ENCODE results near the gene ITPR1.

ITPR1 gene

DNA sequence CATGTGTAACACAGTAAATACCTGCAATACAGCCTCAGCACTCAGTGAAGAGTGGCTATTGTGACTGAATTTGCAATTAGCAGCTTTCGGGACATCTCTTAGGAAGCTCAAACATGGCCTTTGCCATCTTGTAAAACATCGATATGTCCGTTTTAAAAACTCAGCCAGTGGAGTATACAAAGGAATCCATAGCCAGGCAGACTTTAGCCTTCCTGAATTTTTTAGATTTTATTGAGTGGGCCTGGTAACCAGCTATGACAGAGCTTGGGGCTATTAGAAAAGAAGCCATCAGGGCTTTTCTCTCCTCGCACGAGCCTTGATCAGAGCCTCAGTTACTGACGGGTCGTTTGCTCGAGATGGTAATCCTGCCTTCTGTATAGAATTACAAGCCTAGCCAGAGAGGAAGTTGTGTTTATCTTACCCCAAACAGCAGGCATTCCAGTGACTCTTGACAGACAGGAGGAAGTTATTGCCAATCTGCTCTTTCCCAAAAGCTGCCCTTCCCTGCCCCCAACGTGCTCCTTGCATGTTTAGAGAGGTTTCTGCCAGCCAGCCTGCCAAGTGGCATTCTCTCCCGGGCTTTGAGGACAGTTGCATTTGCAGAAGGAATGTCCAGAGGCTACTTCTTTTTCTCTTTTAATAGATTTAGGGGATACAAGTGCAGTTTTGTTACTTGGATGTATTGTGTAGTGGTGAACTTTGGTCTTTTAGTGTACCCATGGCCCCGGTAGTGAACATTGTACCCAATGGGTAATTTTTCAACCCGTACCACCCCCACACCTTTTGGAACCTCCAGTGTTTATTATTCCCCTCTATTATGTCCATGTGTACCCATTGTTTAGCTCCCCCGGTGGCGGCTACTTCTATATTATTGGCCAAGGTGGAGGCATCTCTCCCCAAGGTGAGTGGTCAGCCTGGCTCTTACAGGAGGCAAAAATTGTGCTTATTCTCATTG is 40.6 kb downstream of the ITPR1 start:
- ATAC-seq (no peak), DNase-seq (no peak)

DNA sequence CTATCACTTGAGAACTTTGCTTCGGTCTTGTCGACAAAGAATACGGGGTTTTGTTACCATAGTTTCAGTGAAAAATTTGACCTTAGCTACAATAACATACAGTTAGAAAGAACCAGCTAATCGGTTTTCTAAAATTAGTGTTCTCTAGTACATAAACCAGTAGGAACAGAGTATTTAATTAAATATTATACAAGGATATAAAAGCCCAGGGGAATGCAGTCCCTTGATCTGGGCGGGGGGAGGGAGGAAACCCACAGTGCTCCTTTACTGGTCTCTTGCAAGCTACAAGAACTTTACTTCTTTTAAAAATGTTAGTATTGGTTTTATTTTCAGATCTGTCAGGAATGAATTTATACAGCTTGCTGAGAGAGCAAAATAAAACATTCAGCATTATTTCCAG is 41.8 kb downstream of the ITPR1 start:
- ATAC-seq (no peak), DNase-seq (no peak)

DNA sequence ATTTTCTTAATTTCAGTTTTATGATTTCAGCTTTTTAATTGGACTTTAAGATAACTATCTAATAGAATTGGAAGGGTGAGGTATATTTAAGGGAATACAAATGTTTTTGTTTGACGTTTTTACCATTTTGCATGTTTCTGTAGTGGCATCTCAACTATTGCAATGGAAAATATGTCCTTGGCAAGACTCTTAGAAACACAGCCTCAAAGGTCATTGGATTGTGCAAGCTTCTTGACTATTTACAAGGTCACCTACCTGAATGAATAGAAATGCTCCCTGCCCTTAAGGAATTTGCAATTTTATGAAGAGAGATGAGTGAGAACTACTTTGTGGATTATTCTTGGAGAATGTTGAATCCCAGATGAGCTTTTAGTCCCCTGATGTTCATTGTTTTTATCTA is 43.1 kb downstream of the ITPR1 start:
- ATAC-seq (no peak), DNase-seq (no peak)

DNA sequence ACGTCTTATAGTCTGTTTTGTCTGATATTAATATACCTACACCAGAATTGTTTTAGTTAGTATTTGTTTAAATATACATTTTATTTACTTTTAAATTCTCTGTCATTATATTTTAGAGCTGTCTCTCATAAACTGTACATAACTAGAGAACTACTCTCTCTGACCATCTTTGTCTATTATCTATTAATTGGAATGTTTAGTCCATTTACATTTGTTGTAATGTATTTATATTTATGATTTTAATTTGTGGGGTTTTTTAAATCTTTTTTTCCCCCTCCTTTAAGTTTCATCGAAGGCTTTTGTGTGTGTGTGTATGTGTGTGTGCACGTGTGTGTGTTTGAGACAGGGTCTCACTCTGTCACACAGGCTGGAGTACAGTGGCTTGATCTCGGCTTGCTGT is 47.1 kb downstream of the ITPR1 start:
- DNase-seq (no peak), ATAC-seq (no peak)

DNA sequence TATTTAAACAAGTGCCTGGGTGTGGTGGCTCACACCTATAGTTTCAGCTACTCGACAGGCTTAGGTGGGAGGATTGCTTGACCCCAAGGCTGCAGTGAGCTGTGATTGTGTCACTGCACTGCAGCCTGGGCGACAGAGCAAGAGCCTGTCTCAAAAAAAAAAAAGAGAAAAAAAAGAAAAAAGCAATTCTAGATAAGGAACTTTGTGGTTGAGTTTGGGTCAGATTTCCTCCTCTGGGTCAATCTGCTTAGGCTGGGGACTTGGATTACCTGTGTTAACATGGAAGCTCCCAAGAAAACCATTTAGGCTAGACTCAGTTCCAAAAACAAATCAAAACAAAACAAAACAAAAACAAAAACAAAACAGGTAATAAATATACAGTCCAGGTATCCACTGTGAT is 50.0 kb downstream of the ITPR1 start:
- ATAC-seq (no peak), DNase-seq (no peak)

DNA sequence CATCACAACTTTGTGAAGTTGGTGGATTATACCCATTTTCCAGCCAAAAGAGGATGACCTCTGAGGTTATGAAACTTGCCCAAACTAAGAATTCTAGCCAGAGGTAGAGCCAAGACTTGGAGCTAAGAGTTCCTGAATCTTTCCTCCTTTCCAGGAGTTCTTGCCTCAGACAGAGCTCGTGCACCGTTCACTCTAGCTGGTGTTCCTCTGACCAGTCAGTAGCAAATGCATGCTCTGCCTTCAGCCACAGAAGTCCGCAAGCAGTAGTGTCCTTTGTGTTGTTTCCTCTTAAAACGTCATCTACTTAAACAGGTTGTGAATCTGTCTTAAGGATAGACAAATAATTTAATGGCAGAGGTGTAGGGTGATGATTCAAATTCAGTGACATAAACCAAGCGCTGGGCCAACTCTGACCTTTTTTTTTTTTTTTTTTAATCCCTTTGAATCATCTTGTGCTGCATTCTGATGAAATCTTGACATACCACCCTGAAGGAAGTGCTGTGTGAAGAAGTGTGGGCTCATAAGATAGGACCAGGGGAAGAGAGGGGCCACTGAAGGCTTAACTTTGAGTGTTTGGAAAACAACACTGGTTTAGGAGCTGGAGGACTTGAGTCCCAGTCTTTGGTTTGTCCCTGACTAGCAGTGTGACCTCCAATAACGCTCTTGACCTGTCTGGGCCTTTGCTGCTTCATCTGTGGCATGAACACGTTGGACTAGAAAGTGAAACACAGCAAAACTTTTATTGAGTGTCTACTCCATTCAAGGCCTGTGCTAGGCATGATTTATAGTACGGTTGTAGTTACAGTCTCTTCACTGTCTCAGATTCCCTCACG is 53.4 kb downstream of the ITPR1 start:
- ATAC-seq (peak; percentile 75), DNase-seq (no peak)

DNA sequence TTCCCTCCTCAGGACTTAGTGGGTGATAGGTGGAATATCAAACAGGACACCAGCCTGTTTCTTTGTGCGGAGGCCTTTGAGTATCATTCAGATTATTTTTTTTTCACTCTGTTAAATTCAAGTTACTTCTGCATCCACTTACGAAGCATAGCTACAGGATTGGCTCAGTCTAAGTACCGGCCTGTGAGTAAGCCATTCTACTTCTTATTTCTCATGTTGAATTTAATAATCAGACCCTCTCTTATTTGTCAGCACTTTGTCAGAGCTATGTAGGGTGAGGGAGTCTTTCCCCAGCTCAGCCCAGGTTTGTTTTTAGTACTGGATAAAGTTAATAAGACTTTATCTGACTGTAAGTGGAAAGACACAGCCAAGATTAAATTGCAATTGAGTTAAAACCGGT is 54.7 kb downstream of the ITPR1 start:
- DNase-seq, result no peak

DNA sequence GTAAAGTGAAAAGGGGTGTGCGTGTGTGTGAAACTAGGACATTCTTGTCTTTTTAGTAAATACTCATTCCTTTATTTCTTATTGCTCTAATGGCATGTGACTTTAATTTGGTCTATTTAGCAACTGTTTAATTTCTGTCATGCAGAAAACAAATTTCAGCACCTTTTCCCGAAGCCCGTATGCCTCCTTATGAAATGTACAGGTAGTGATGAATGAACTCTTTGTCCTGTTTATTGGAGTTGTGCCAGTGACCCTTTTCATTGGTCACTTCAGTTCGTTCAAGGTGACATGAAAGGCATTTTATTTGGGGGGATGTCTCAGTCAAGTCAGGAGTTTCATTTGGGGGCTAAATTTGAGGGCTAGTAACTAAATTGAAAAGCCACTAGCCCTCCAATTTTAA is 55.2 kb downstream of the ITPR1 start:
- DNase-seq (no peak), ATAC-seq (no peak)

More for the DNA sequence above, 54.7 kb downstream of the ITPR1 start:
- no peak for ATAC-seq

DNA sequence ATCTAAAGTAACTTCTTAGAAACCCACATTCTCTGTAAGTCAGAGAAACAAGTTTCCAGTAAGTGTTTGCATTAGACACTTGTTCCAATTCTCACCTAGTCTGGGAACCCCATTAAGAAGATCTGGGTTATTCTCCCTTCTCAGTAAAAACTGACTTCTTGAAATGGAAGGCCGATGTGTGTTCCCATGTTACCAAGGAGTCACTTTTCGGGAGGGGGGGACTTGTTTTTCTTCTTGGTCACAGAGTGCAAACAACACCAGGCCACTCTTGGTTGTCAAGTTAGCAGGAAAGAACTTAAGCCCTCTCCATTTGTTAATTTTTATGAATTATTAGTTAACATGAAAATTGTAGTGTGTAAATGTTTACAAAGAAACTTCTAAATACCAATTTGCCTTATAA is 55.6 kb downstream of the ITPR1 start:
- DNase-seq, result no peak
- ATAC-seq, result no peak

DNA sequence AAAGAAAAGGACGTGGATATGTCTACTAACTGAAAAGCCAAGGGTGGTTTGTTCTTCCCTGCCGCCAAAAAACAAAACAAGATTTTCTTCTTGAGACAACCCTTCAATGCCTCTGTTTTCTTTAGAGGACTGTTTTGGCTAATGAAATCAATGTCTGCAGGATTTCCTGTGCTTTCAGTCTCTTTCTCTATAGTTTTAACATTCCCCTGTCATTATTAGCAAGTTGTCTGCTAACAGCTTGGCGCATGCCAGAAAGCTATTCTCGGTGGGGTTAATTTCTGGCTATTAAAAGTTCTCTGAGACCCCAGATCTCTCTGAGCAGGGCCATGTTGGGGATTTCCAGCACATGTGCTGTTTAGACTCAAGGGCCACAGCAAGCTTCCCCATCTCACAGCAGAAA is 56.7 kb downstream of the ITPR1 start:
- no peak for DNase-seq
- no peak for ATAC-seq

DNA sequence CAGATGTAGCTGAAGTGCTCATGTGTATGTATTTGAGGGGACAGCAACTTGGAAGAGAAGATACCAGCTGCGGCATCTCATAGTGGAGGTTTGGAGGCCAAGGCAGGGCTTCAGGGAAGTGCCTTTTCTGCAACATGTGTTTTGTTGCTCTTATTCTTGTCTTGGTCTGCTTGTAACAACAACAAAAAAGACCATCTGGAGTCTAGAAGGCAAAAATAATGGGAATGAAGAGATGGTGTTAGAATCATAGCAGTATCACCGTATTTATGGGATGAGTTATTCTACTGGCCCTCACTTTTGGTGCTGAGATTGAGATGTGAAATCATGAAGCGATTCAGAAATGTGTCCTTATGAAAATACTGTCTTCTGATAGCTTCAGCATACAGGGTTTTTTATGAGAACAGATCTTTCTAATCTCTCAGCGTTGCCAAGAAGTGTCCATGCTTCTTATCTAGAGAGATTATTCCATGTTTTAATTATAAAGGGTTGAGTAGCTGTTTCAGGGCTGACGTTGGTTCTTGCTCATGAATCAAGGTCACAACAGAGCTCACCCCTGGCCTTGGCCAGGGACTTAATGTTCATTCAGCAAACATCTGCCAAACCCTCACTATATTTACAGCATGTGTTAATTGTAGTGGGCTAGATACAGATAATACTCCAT is 58.0 kb downstream of the ITPR1 start:
- no peak for ATAC-seq
- DNase-seq, result no peak

DNA sequence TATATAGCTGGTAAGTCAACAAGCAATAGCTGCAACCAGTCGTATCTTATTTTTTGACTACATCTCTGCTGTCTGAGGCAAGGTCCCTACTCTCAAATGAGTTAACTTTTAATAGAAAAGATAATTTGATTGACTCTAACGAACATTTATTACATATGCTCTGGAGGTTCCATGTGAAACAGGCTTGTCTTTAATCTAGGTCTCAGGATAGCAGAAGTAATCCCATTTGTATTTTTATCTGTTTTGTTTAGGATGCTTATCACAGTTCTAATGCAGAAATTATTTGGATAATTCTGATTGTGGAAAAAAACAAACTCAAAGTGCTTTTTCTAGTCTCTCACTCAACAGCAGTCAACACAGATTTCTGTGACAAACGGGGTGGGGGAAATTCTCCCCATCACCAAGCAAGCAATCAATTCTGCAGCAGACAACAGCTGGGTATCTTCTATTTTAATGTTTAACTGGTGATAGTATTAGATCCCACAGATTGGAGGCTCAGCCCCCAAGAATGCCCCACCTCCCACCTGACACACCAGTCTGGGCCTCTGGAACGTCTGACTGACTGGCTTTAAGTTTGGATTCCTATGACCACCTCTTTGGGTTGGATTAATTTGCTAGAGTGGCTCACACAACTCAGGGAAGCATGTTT is 58.8 kb downstream of the ITPR1 start:
- ATAC-seq (no peak), DNase-seq (no peak)

DNA sequence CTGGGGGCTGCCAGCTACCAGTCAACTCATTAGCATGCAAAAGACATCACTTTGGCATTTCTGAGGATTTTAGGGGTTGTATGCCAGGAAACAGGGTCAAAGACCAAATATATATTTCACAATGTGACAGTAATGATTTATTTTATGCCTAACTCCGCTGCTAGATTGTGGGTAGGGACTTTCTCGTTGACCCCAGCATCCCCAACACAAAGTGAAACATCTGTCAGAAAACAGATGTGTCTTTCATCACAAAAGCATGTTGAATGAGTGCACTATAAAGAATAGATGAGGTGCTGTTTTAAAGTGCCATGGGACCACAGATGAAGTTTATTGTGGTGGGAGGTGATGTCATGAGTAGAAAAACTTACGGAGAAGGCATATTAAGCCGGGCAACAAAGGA is 59.7 kb downstream of the ITPR1 start:
- ATAC-seq (no peak), DNase-seq (no peak)

DNA sequence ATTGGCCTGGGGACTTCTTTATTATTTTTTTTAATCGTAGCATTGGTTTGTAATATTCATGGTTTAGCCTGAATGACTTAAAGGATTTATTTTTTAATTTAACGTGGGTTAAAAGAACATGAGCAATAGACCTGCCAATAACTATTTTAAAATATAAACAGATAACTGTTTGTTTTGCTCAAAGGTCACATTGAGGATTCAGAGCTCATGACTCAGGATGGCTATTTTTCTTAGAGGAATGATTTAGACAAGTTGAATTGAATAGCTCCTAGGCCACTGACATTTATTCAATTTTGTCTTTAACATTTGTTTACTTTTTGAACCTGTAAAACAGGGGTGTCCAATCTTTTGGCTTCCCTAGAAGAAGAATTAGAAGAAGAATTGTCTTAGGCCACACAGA is 68.5 kb downstream of the ITPR1 start:
- DNase-seq, result no peak
- no peak for ATAC-seq

DNA sequence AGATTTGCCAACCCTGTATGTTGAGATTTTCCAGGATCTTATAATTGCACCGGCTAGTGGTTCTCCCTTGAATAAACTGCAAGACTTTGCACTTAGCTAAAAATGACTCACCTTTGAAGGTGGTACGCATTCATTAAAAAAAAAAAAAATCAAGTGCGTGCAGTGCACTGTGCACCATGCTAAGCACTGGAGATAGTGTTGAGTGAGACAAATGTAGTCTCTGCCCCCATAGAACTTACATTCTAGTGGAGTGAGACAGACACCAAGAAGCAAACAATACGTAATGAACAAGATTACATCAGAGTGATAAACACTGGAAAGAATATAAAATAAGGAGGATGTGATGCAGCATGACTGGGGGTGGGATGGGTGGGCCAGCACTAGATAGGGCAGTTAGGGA is 69.4 kb downstream of the ITPR1 start:
- ATAC-seq (no peak), DNase-seq (no peak)

DNA sequence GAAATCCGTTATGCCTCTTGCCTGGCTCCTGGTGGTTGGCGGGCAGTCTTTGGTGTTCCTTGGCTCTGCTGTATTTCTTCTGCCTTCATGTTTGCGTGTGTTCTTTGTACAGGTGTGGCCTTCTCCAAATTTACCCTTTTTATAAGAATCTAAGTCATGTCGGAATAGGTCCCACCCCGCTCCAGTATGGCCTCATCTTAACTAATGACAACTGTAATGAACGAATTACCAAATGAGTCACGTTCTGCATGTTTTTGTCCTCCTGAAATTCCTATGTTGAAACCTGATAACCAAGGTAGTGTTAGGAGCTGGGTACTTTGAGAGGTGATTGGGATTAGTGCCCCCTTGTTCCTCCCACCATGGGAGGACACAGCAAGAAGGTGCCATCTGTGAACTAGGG is 71.1 kb downstream of the ITPR1 start:
- no peak for DNase-seq
- ATAC-seq, result no peak

DNA sequence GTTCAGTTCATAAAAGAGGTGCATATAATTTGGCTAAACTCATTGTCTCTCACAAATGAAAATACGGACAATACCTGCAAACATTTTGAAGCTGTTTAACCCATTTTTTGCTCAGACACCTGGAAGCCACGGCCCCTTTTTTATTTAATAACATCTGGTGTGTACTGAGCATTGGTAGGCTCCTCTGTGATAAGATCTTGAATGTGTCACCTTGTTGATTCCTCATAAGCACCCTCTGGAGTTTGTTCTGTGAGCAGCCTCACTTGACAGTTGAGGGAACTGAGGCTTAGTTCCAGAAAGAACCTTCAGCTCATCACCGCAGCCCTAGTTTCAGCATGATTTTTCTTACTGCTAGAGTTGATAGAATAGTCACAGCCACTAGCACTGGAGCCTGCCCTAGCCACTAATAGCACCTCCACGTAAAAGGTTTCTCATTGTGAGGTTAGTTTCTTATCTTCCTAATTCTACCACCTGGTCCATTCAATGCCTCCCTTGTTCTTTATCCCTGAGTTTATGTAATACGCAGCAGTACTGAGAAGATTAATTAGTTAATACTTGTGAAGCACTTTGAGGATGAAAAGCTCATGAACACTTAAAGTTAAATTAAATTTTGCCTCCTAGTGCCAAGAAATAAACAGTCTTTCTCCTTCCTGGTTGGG is 71.9 kb downstream of the ITPR1 start:
- DNase-seq (no peak), ATAC-seq (no peak)

DNA sequence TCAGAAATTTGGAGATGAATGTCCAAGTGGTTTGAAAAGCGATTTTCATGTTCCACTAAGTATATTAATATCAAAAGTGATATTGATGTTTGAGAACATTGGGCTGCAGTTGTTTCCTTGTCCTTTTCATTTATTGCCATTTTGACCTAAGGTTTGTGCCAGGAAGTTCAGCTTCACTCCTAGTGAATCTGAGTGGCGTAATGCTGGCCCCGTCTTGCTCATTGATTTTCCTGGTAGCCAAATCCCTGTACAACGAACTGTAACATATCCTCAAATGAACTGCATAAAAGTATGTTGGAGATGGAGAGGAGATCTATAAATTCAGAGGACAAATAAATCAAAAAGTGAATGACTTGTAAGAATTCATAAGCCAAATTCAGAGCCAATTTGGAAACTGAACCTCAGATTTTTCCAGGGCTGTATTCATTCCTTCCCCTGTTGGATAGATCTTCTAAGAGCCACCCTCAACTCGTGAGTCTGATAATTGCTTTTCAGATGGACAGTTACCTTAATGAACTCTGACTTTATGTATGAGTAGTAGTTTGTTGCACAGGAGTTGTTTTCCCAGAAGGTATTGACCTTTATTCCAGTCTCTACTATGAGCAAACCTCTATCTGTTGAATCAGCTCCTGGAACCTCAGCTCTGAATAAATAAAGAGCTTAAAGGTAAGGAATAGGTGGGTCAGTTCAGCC is 72.8 kb downstream of the ITPR1 start:
- no peak for DNase-seq
- no peak for ATAC-seq

DNA sequence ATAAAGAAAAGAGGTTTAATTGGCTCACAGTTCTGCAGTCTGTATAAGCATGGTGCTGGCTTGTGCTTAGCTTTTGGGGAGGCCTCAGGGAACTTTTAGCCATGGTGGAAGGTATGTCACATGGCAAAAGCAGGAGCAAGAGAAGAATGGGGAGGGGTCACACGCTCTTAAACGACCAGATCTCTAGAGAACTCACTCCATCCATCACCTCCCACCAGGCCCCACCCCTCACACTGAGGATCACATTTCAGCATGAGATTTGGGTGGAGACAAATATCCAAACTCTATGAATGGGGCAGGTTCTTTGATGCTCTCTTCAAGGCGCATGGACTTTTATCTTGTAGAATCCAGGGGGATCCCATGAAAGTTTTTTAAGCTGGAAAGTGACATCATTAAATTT is 75.7 kb downstream of the ITPR1 start:
- ATAC-seq (no peak), DNase-seq (no peak)

DNA sequence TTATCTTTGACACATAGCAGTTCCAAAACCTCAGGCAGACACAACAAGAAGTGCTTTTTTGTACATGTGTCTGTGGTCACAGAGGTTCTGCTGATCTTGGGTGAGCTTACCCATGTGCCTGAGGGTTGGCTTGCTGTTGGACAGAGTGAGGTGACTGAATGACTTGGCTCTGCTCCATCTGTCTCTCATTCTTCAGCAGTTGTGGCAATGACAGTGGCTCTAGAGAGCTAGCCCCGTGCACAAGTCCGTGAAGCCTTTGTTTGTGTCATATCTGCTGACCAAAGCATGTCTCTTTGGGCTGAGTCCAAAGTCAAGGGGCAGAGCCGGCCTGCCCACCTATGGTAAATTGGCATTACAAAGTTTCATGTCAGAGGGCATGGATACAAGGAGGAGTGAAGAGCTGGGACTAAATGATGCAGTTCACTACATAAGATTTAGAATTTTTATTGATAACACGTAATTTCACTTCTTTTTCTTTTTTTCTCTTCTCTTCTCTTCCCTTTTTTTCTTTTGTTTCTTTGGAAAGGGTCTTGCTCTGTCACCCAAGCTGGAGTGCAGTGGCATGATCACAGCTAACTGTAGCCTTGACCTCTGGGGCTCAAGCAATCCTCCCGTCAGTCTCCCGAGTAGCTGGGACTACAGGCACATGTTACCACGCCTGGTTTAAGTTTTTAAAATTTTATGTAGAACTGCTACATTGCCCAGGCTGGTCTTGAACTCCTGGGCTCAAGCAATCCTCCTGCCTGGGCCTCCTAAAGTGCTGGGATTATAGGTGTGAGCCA is 77.9 kb downstream of the ITPR1 start:
- no peak for DNase-seq
- ATAC-seq, result peak; percentile 62
